Measurements from ENCODE around the gene SH3BP5L. TPM values are rescaled to one million over a fixed set of nuclear protein-coding genes. Genes with fewer than 3 reads are reported as not detected.

SH3BP5L gene
- total RNA-seq, 3 donors from 2014 or later: 27.2 to 31.0 (median 29.3) TPM

- Histone ChIP-seq H3K9me3 (peaks cover 6% of the 10 kb centered on the region), H3K4me1 (ENCODE audit: low read depth) (no peaks in the 10 kb centered on the region), H3K36me3 (ENCODE audit: low read depth) (no peaks in the 10 kb centered on the region), H3K4me3 (no peak overlapping the region)
- no peak for TF ChIP-seq CTCF (IDR thresholded peaks at IDR 0.05)
- ATAC-seq (no peak), DNase-seq (no peak)
- intact Hi-C loops (cut with DNase I, micrococcal nuclease): no loop called here
Measured at GRCh38 chr1:248775441-248775840, 50.3 kb downstream of the SH3BP5L start.

Small RNA genes within 50 kb of the gene (microRNA-seq; reads per million reads assigned to microRNA genes)
- gene MIR3124: 1.2 reads per million

Other genes with a start within 250 kb of the SH3BP5L start
- not detected for gene OR2T10, start 228.2 kb downstream of the SH3BP5L start, total RNA-seq
- not detected for gene OR2T11, start 190.8 kb downstream of the SH3BP5L start, total RNA-seq
- gene OR2T35, start 180.6 kb downstream of the SH3BP5L start, total RNA-seq: not detected
- not detected for gene OR2T27, start 170.4 kb downstream of the SH3BP5L start, total RNA-seq
- gene OR14I1, start 123.1 kb downstream of the SH3BP5L start, total RNA-seq: not detected
- 100 to 1,000 TPM; 235 to 700 (median 647) TPM for gene LYPD8, start 70.2 kb downstream of the SH3BP5L start, total RNA-seq
- gene ZNF672, start 12.3 kb upstream of the SH3BP5L start, total RNA-seq: 10 to 100 TPM; 29.6 to 38.8 (median 38.3) TPM
- gene ZNF692, start 33.2 kb upstream of the SH3BP5L start, total RNA-seq: 10 to 100 TPM; 26.7 to 51.7 (median 43.6) TPM
- gene PGBD2, start 80.3 kb upstream of the SH3BP5L start, total RNA-seq: 10 to 100 TPM in 2 of 3 donors, 1 to 10 TPM in 1; 6.6 to 11.7 (median 10.9) TPM